Measurements from ENCODE around the gene TBC1D3K. TPM values are rescaled to one million over a fixed set of nuclear protein-coding genes. Genes with fewer than 3 reads are reported as not detected.
"Not testable (repeated sequence)": the region's sequence is repeated elsewhere in the genome, so short reads cannot be mapped to it uniquely, and the experiment has no call there.

Gene TBC1D3K
- total RNA-seq (2022) (not detected in 2 replicates), Bru-seq, nascent RNA (percentile 15 among the genes with signal in this experiment), BruChase-seq, experiment 1, labeled RNA remaining after a 6-hour chase (percentile 23 among the genes with signal in this experiment), BruChase-seq, experiment 2, labeled RNA remaining after a 2-hour chase (percentile 28 among the genes with signal in this experiment)
- long read RNA-seq = 0 reads

- intact Hi-C loops (cut with micrococcal nuclease; ENCODE audit: unreplicated experiment); H3K9me3 Mint-ChIP-seq (ENCODE audit: low read depth, unreplicated experiment); CTCF ChIA-PET; DNase-seq; H3K27ac Mint-ChIP-seq (ENCODE audit: unreplicated experiment); H3K27me3 Mint-ChIP-seq (ENCODE audit: unreplicated experiment); H3K36me3 Mint-ChIP-seq (ENCODE audit: insufficient read depth, unreplicated experiment); H3K4me1 Mint-ChIP-seq (ENCODE audit: low read depth, unreplicated experiment); BruUV-seq (replicated peaks); H3K4me3 Mint-ChIP-seq (ENCODE audit: low read depth, unreplicated experiment): not testable (repeated sequence)
These were observed at the start of gene TBC1D3K for GRCh38 chr17:37924115-37924514. TSS of gene TBC1D3K (plus strand) at chr17:37924415. CDS start at chr17:37926000, 1,585 bp downstream.

GRCh38 chr17:37884516-37884915 is 39.7 kb upstream of the TBC1D3K start:
- no peak for TF ChIP-seq CTCF (IDR thresholded peaks at IDR 0.05; ENCODE audit: unreplicated experiment)
- H3K36me3 Mint-ChIP-seq (ENCODE audit: insufficient read depth, unreplicated experiment) = no peaks in the 10 kb centered on the region
- H3K4me1 Mint-ChIP-seq (ENCODE audit: low read depth, unreplicated experiment) = peaks cover 14% of the 10 kb centered on the region
- peak overlapping the region; percentile 13 for H3K27ac Mint-ChIP-seq (ENCODE audit: unreplicated experiment)
- H3K27me3 Mint-ChIP-seq (ENCODE audit: unreplicated experiment) = no peaks in the 10 kb centered on the region
- no peak for DNase-seq
- H3K9me3 Mint-ChIP-seq (ENCODE audit: low read depth, unreplicated experiment) = peaks cover 3% of the 10 kb centered on the region
- H3K4me3 Mint-ChIP-seq (ENCODE audit: low read depth, unreplicated experiment) = peak overlapping the region; percentile 37
- no TSS peak for BruUV-seq (replicated peaks)
- CTCF ChIA-PET = interaction anchor here (0.6 kb wide), 1 partner anchor 428 kb away, joined by 3 read pairs; no protein-coding TSS in a partner anchor
- intact Hi-C loops (cut with micrococcal nuclease; ENCODE audit: unreplicated experiment) = no loop called here

GRCh38 chr17:37885136-37885535 is 39.1 kb upstream of the TBC1D3K start:
- H3K4me3 Mint-ChIP-seq (ENCODE audit: low read depth, unreplicated experiment) = no peak overlapping the region
- TF ChIP-seq CTCF (IDR thresholded peaks at IDR 0.05; ENCODE audit: unreplicated experiment) = no peak
- CTCF ChIA-PET = interaction anchor here (0.7 kb wide), 2 partner anchors 349 to 649 kb away, joined by 5 to 8 read pairs; no protein-coding TSS in a partner anchor
- no peaks in the 10 kb centered on the region for H3K27me3 Mint-ChIP-seq (ENCODE audit: unreplicated experiment)
- peaks cover 14% of the 10 kb centered on the region for H3K4me1 Mint-ChIP-seq (ENCODE audit: low read depth, unreplicated experiment)
- no TSS peak for BruUV-seq (replicated peaks)
- H3K36me3 Mint-ChIP-seq (ENCODE audit: insufficient read depth, unreplicated experiment) = no peaks in the 10 kb centered on the region
- intact Hi-C loops (cut with micrococcal nuclease; ENCODE audit: unreplicated experiment) = no loop called here
- peaks cover 3% of the 10 kb centered on the region for H3K9me3 Mint-ChIP-seq (ENCODE audit: low read depth, unreplicated experiment)
- no peak for DNase-seq
- H3K27ac Mint-ChIP-seq (ENCODE audit: unreplicated experiment) = no peak overlapping the region

GRCh38 chr17:37888881-37889280 is 35.3 kb upstream of the TBC1D3K start:
- no peak for TF ChIP-seq CTCF (IDR thresholded peaks at IDR 0.05; ENCODE audit: unreplicated experiment)
- Mint-ChIP-seq H3K27me3 (ENCODE audit: unreplicated experiment) (no peaks in the 10 kb centered on the region), H3K4me1 (ENCODE audit: low read depth, unreplicated experiment) (peaks cover 14% of the 10 kb centered on the region), H3K4me3 (ENCODE audit: low read depth, unreplicated experiment) (no peak overlapping the region), H3K36me3 (ENCODE audit: insufficient read depth, unreplicated experiment) (no peaks in the 10 kb centered on the region), H3K27ac (ENCODE audit: unreplicated experiment) (no peak overlapping the region), H3K9me3 (ENCODE audit: low read depth, unreplicated experiment) (peaks cover 3% of the 10 kb centered on the region)
- BruUV-seq (replicated peaks) = no TSS peak
- CTCF ChIA-PET = no interaction called here
- intact Hi-C loops (cut with micrococcal nuclease; ENCODE audit: unreplicated experiment) = no loop called here
- no peak for DNase-seq

- H3K27ac Mint-ChIP-seq (ENCODE audit: unreplicated experiment); intact Hi-C loops (cut with micrococcal nuclease; ENCODE audit: unreplicated experiment); BruUV-seq (replicated peaks); H3K27me3 Mint-ChIP-seq (ENCODE audit: unreplicated experiment); CTCF ChIA-PET; H3K4me1 Mint-ChIP-seq (ENCODE audit: low read depth, unreplicated experiment); H3K36me3 Mint-ChIP-seq (ENCODE audit: insufficient read depth, unreplicated experiment); H3K4me3 Mint-ChIP-seq (ENCODE audit: low read depth, unreplicated experiment); DNase-seq; H3K9me3 Mint-ChIP-seq (ENCODE audit: low read depth, unreplicated experiment): not testable (repeated sequence)
These were observed 27.3 kb upstream of the TBC1D3K start for GRCh38 chr17:37896961-37897360.

Other genes starting within 250 kb of the TBC1D3K start
- 127 and 130 TPM in 2 replicates for gene HNF1B, start 179.4 kb upstream of the TBC1D3K start, total RNA-seq (2022)
- 147 and 156 TPM in 2 replicates for gene TBC1D3L, start 64.6 kb downstream of the TBC1D3K start, total RNA-seq (2022)
- gene TBC1D3D, start 79.6 kb downstream of the TBC1D3K start, total RNA-seq (2022) = 3.1 and 4.7 TPM in 2 replicates
- gene TBC1D3C, start 144.2 kb downstream of the TBC1D3K start, total RNA-seq (2022) = not detected in 2 replicates
- 0.37 TPM in 1 of 2 replicates, not detected in the other for gene TBC1D3E, start 203.5 kb downstream of the TBC1D3K start, total RNA-seq (2022)